RWPE1 (cell line): ENCODE measurements around the gene AP1B1.
A peak's percentile ranks its signal among the peaks of the same experiment; 100 is the strongest.

Source experiments
- CTCF ChIA-PET: fragments of 350-600 bp; sonication (Branson Sonifier 250); formaldehyde crosslinking; extraction: SDS; loops from one replicate; lab custom pipeline; 2021; lab: Yijun Ruan, JAX
- POLR2A ChIA-PET: fragments of 400-600 bp; formaldehyde crosslinking; extraction: SDS; loops from one replicate; lab custom pipeline; 2020; ENCODE audit warnings: antibody characterized with exemption; ENCODE audit not compliant: low non-redundant PET; lab: Yijun Ruan, JAX
- DNase-seq: peaks from one replicate; pipeline ENCODE4 v3.0.0; 2012; ENCODE audit warnings: low spot score
- H3K27ac ChIP-seq: fragments of 450-650 bp; 2 replicates; pipeline ENCODE4 v1.5.1; 2017
- TF ChIP-seq, protein P1 (sequence below): fragments of 450-650 bp; conservative IDR thresholded peaks from 2 replicates; pipeline ENCODE4 v1.5.1; 2017; ENCODE audit warnings: low read depth, mild to moderate bottlenecking

AP1B1 gene

GRCh38 chr22:29298641-29299040, 89.7 kb downstream of the AP1B1 start:
- TF ChIP-seq, protein P1, sequence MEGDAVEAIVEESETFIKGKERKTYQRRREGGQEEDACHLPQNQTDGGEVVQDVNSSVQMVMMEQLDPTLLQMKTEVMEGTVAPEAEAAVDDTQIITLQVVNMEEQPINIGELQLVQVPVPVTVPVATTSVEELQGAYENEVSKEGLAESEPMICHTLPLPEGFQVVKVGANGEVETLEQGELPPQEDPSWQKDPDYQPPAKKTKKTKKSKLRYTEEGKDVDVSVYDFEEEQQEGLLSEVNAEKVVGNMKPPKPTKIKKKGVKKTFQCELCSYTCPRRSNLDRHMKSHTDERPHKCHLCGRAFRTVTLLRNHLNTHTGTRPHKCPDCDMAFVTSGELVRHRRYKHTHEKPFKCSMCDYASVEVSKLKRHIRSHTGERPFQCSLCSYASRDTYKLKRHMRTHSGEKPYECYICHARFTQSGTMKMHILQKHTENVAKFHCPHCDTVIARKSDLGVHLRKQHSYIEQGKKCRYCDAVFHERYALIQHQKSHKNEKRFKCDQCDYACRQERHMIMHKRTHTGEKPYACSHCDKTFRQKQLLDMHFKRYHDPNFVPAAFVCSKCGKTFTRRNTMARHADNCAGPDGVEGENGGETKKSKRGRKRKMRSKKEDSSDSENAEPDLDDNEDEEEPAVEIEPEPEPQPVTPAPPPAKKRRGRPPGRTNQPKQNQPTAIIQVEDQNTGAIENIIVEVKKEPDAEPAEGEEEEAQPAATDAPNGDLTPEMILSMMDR, result no peak
- DNase-seq, result no peak
- POLR2A ChIA-PET, result no interaction called here
- CTCF ChIA-PET, result interaction anchor here (0.6 kb wide), 1 partner anchor 303 kb away, joined by 3 read pairs; no protein-coding TSS in a partner anchor
- peak overlapping the region; percentile 42 for H3K27ac ChIP-seq

GRCh38 chr22:29292379-29292778, 96.0 kb downstream of the AP1B1 start:
- no peak overlapping the region for H3K27ac ChIP-seq
- TF ChIP-seq, protein P1, result no peak
- CTCF ChIA-PET, result no interaction called here
- POLR2A ChIA-PET, result no interaction called here
- DNase-seq, result no peak

- no peak overlapping the region for H3K27ac ChIP-seq
- DNase-seq, result no peak
- ChIA-PET POLR2A (no interaction called here), CTCF (no interaction called here)
- TF ChIP-seq, protein P1, result no peak
These were observed 97.2 kb downstream of the AP1B1 start for GRCh38 chr22:29291215-29291614.

DNA sequence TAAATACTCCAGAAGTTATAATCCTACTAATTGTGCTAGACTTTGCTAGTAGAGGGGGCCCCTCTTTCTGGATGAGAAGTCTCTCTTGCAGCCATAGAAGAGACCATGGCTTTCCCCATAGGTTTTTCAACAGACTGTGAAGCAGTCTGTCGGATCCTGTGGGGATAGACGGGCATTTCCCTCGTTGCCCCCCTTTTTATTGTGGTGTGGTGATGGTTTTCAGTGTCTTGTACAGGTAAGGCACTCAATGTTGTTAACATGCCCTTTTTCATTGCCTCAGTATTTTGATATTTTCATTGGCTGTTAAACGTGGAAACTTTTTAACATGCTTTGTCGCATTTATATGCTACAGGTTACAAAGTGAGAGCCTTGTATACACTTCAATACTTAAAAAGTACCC, 98.3 kb downstream of the AP1B1 start:
- DNase-seq, result no peak
- TF ChIP-seq, protein P1, result no peak
- CTCF ChIA-PET, result no interaction called here
- no peak overlapping the region for H3K27ac ChIP-seq
- POLR2A ChIA-PET, result no interaction called here

DNA sequence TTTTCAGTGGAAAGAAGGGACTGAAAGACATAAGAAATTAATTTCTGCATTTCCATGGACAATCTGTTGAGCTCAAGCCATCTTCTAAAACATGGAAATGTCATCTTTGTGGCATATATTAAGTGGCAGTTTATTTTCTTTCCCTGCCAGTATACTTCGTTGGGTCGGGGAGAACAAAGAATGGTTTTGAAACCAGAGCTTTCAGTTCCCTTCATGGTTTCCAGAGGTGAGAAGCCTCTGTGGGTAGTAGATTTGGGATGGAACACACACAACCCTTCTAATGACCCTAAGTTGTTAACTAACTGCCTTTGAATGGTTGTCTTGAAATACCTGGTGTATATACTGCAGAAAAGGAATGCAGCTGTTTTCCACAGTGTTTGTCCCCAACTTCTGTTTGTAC, 99.5 kb downstream of the AP1B1 start:
- ChIA-PET CTCF (no interaction called here), POLR2A (no interaction called here)
- TF ChIP-seq, protein P1, result no peak
- DNase-seq, result no peak
- no peak overlapping the region for H3K27ac ChIP-seq

DNA sequence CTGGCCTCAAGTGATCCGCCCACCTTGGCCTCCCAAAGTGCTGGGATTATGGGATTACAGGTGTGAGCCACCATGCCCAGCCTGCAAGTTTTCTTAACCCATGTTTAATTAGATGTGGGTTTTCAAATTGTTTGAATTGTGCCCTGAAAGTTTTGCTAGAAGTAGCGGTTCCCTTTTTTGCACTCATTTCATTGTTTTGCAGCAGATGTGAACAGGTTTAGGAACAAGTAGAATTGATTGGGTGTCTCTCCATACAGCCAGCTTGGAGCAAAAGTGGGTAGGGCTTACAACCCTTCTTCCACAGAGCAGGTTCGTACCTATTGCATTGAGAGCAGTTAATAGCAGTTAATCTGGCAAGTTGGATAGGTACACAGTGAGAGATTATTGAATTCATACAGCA, 104.2 kb downstream of the AP1B1 start:
- TF ChIP-seq, protein P1, result no peak
- POLR2A ChIA-PET, result no interaction called here
- DNase-seq, result no peak
- H3K27ac ChIP-seq, result no peak overlapping the region
- CTCF ChIA-PET, result no interaction called here

DNA sequence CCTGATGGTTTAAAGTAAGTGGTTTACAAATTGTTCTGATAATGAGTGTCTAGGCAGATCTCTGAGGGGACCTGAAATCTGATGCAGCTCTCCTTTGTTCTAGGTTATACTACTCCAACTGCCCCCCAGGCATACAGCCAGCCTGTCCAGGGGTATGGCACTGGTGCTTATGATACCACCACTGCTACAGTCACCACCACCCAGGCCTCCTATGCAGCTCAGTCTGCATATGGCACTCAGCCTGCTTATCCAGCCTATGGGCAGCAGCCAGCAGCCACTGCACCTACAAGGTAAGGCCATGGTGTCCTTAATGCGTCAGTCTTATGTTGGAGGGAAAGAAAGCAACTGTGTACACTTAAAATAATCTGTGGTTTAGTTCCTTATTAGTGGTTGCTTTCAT, 110.4 kb downstream of the AP1B1 start:
- H3K27ac ChIP-seq, result no peak overlapping the region
- CTCF ChIA-PET, result no interaction called here
- POLR2A ChIA-PET, result no interaction called here
- no peak for DNase-seq
- TF ChIP-seq, protein P1, result no peak
